Osteoblast (primary cell): ENCODE measurements around the gene HDAC8. TPM values are rescaled to one million over a fixed set of nuclear protein-coding genes. Genes with fewer than 3 reads are reported as not detected.

ENCODE experiments used
- DNase-seq: peaks from one replicate; pipeline ENCODE4 v3.0.0; 2011; ENCODE audit warnings: low spot score, mixed read lengths; ENCODE audit not compliant: insufficient read length; ENCODE audit errors: missing footprints
- H2AFZ ChIP-seq: 2 replicates; pipeline ENCODE4 v1.6.0; 2011; ENCODE audit warnings: mild to moderate bottlenecking, low read length
- H3K27ac ChIP-seq: 2 replicates; pipeline ENCODE4 v1.5.1; 2011; ENCODE audit warnings: mild to moderate bottlenecking, low read depth, low read length, moderate library complexity
- H3K27me3 ChIP-seq: 2 replicates; pipeline ENCODE4 v1.6.0; 2012; ENCODE audit warnings: mild to moderate bottlenecking, control low read depth, inconsistent platforms, low read length, moderate library complexity; ENCODE audit not compliant: insufficient read depth
- H3K36me3 ChIP-seq: 2 replicates; pipeline ENCODE4 v1.5.1; 2011; ENCODE audit warnings: mild to moderate bottlenecking, low read length, control low read depth, moderate library complexity; ENCODE audit not compliant: insufficient read depth
- H3K4me1 ChIP-seq: 2 replicates; pipeline ENCODE4 v1.5.1; 2011; ENCODE audit warnings: mild to moderate bottlenecking, low read length, control low read depth, moderate library complexity; ENCODE audit not compliant: insufficient read depth
- H3K4me2 ChIP-seq: 2 replicates; pipeline ENCODE4 v1.6.0; 2011; ENCODE audit warnings: mild to moderate bottlenecking, low read length; ENCODE audit not compliant: insufficient read depth
- H3K4me3 ChIP-seq: fragments of 200-600 bp; sonication (generic); 3 replicates; pipeline ENCODE4 v1.5.1; 2012; ENCODE audit warnings: mild to moderate bottlenecking, low read length, inconsistent platforms; ENCODE audit not compliant: insufficient read depth
- H3K79me2 ChIP-seq: 2 replicates; pipeline ENCODE4 v1.6.0; 2012; ENCODE audit warnings: mild to moderate bottlenecking, low read length, control low read depth, inconsistent platforms; ENCODE audit not compliant: insufficient read depth
- H3K9me3 ChIP-seq: 2 replicates; pipeline ENCODE4 v1.5.1; 2011; ENCODE audit warnings: low read depth, low read length, control low read depth
- H4K20me1 ChIP-seq: 2 replicates; pipeline ENCODE4 v1.6.0; 2012; ENCODE audit warnings: mild to moderate bottlenecking, low read length, control low read depth; ENCODE audit not compliant: insufficient read depth
- CTCF ChIP-seq: IDR thresholded peaks from 2 replicates; pipeline ENCODE4 v1.5.1; 2011; ENCODE audit warnings: mild to moderate bottlenecking, low read depth, low read length, moderate library complexity; ENCODE audit errors: extremely low read depth
- total RNA-seq: library from RNA; depleted of rRNA; stranded (reverse); fragments of >200 nt; gene quantifications from 2 replicates; pipeline ENCODE4 v1.2.3, GENCODE V29; 2012

Gene HDAC8
- total RNA-seq, 1 donor: 24.6 TPM

GRCh38 chrX:72347366-72347765 is 225.3 kb downstream of the HDAC8 start:
- Histone ChIP-seq H3K27ac (no peak overlapping the region), H4K20me1 (peaks cover 10% of the 10 kb centered on the region), H3K79me2 (no peaks in the 10 kb centered on the region), H3K4me3 (no peak overlapping the region), H3K27me3 (peaks cover 10% of the 10 kb centered on the region), H3K9me3 (no peaks in the 10 kb centered on the region), H3K4me1 (peaks cover 6% of the 10 kb centered on the region), H2AFZ (no peak overlapping the region), H3K36me3 (no peaks in the 10 kb centered on the region), H3K4me2 (no peak overlapping the region)
- no peak for TF ChIP-seq CTCF
- DNase-seq: no peak

- no peaks in the 10 kb centered on the region for H3K9me3 ChIP-seq
- H3K79me2 ChIP-seq: no peaks in the 10 kb centered on the region
- no peak overlapping the region for H3K4me2 ChIP-seq
- H3K4me3 ChIP-seq: no peak overlapping the region
- H2AFZ ChIP-seq: no peak overlapping the region
- peaks cover 10% of the 10 kb centered on the region for H3K27me3 ChIP-seq
- H3K27ac ChIP-seq: no peak overlapping the region
- H3K4me1 ChIP-seq: no peaks in the 10 kb centered on the region
- H3K36me3 ChIP-seq: no peaks in the 10 kb centered on the region
- TF ChIP-seq CTCF: no peak
- H4K20me1 ChIP-seq: peaks cover 12% of the 10 kb centered on the region
- DNase-seq: no peak
Observed at GRCh38 chrX:72346302-72346949, 226.2 kb downstream of the HDAC8 start.

- H3K4me2 ChIP-seq: no peak overlapping the region
- H3K27me3 ChIP-seq: peaks cover 6% of the 10 kb centered on the region
- no peak overlapping the region for H3K4me3 ChIP-seq
- H3K9me3 ChIP-seq: no peaks in the 10 kb centered on the region
- no peaks in the 10 kb centered on the region for H3K79me2 ChIP-seq
- DNase-seq: no peak
- H3K4me1 ChIP-seq: no peaks in the 10 kb centered on the region
- no peak overlapping the region for H2AFZ ChIP-seq
- TF ChIP-seq CTCF: no peak
- H3K36me3 ChIP-seq: no peaks in the 10 kb centered on the region
- peaks cover 6% of the 10 kb centered on the region for H4K20me1 ChIP-seq
- no peak overlapping the region for H3K27ac ChIP-seq
Observed at GRCh38 chrX:72340626-72341025, 232.0 kb downstream of the HDAC8 start.

- no peak for DNase-seq
- H2AFZ ChIP-seq: no peak overlapping the region
- no peak overlapping the region for H3K4me3 ChIP-seq
- no peaks in the 10 kb centered on the region for H3K4me1 ChIP-seq
- H3K27ac ChIP-seq: no peak overlapping the region
- peaks cover 6% of the 10 kb centered on the region for H4K20me1 ChIP-seq
- peaks cover 6% of the 10 kb centered on the region for H3K27me3 ChIP-seq
- no peaks in the 10 kb centered on the region for H3K9me3 ChIP-seq
- H3K79me2 ChIP-seq: no peaks in the 10 kb centered on the region
- no peak overlapping the region for H3K4me2 ChIP-seq
- TF ChIP-seq CTCF: no peak
- no peaks in the 10 kb centered on the region for H3K36me3 ChIP-seq
Observed at GRCh38 chrX:72340041-72340440, 232.6 kb downstream of the HDAC8 start.
